ENCODE measurements around the gene LONP1.
"Not testable (repeated sequence)": the region's sequence is repeated elsewhere in the genome, so short reads cannot be mapped to it uniquely, and the experiment has no call there.

The LONP1 gene

GRCh38 chr19:5711025-5711424 is 8.9 kb downstream of the LONP1 start:
- no peak for DNase-seq (ENCODE audit: low spot score)

GRCh38 chr19:5707576-5708575 is 12.1 kb downstream of the LONP1 start:
- DNase-seq (ENCODE audit: low spot score) = no peak

- no peak for DNase-seq (ENCODE audit: low spot score)
Observed at GRCh38 chr19:5706876-5707573, 12.9 kb downstream of the LONP1 start.

GRCh38 chr19:5705552-5705951 is 14.4 kb downstream of the LONP1 start:
- no peak for DNase-seq (ENCODE audit: low spot score)

- DNase-seq (ENCODE audit: low spot score) = no peak
Observed at GRCh38 chr19:5703819-5704818, 15.8 kb downstream of the LONP1 start.

GRCh38 chr19:5702053-5702410 is 17.9 kb downstream of the LONP1 start:
- DNase-seq (ENCODE audit: low spot score) = not testable (repeated sequence)

- DNase-seq (ENCODE audit: low spot score) = peak; percentile 44
Observed at GRCh38 chr19:5700455-5701092, 19.4 kb downstream of the LONP1 start.

GRCh38 chr19:5698635-5699422 is 21.1 kb downstream of the LONP1 start:
- peak; percentile 52 for DNase-seq (ENCODE audit: low spot score)

GRCh38 chr19:5697890-5698634 is 21.9 kb downstream of the LONP1 start:
- no peak for DNase-seq (ENCODE audit: low spot score)

- no peak for DNase-seq (ENCODE audit: low spot score)
Observed at GRCh38 chr19:5697022-5697889, 22.7 kb downstream of the LONP1 start.

- no peak for DNase-seq (ENCODE audit: low spot score)
Observed at GRCh38 chr19:5696196-5697021, 23.5 kb downstream of the LONP1 start.

- DNase-seq (ENCODE audit: low spot score) = no peak
Observed at GRCh38 chr19:5695649-5696195, 24.2 kb downstream of the LONP1 start.

- DNase-seq (ENCODE audit: low spot score) = peak; percentile 61
Observed at GRCh38 chr19:5694956-5695648, 24.8 kb downstream of the LONP1 start.

GRCh38 chr19:5694167-5694955 is 25.6 kb downstream of the LONP1 start:
- DNase-seq (ENCODE audit: low spot score) = no peak

GRCh38 chr19:5693195-5694166 is 26.5 kb downstream of the LONP1 start:
- DNase-seq (ENCODE audit: low spot score) = no peak
